Lower leg skin (tissue), 4 donors: Measurements from ENCODE around the gene POLR3B. TPM values are rescaled to one million over a fixed set of nuclear protein-coding genes. Genes with fewer than 3 reads are reported as not detected.

Experiments used
- DNase-seq, 2 donors: peaks; one replicate each; pipeline ENCODE4 v3.0.0-alpha.2; 2019; ENCODE audit warnings: low spot score in 2 of 2
- H3K4me3 ChIP-seq: fragments of 200-600 bp; sonication (generic); 2 replicates; pipeline ENCODE4 v1.5.1; 2017; ENCODE audit warnings: mild to moderate bottlenecking, low read depth; ENCODE audit not compliant: poor library complexity, severe bottlenecking
- CTCF ChIP-seq, 3 donors: fragments of 450-650 bp; IDR thresholded peaks; one replicate each; pipeline ENCODE4 v1.5.1; 2016; ENCODE audit warnings: antibody characterized with exemption in 3 of 3, mild to moderate bottlenecking in 3 of 3, moderate library complexity in 2 of 3
- POLR2A ChIP-seq, 2 donors: fragments of 450-650 bp; IDR thresholded peaks; one replicate each; pipeline ENCODE4 v1.6.1; 2016 to 2017; ENCODE audit warnings: antibody characterized with exemption in 2 of 2, mild to moderate bottlenecking in 1 of 2, moderate library complexity in 1 of 2
- WGBS, 2 donors: methylation state at CpG; one replicate each; pipeline ENCODE4 v1.1.5; 2018; 5-methylcytosine and 5-hydroxymethylcytosine counted together
- intact Hi-C: fragments of 100-400 bp; cut with DNase I; formaldehyde crosslinking; loops from one replicate; pipeline ENCODE4 v1.15.0; 2023; ENCODE audit warnings: low total_unique reads
- total RNA-seq, 4 donors: library from RNA; depleted of rRNA; stranded (reverse); fragments of >200 nt; gene quantifications; one replicate each; pipeline ENCODE4 v1.1.0, GENCODE V29; 2016

Gene POLR3B
- total RNA-seq, 4 donors from 2014 or later, result 9.4 to 12.9 (median 12.1) TPM

- no peak for DNase-seq
These were observed 25.0 kb upstream of the POLR3B start for GRCh38 chr12:106332536-106332935.

GRCh38 chr12:106333010-106333409 lies 24.5 kb upstream of the POLR3B start:
- H3K4me3 ChIP-seq, result no peak overlapping the region
- 70 to 90% methylated on average over 2 of the region's 2 CpGs for WGBS, 2 donors
- no peak for DNase-seq
- intact Hi-C loops, result no loop called here
- TF ChIP-seq POLR2A (IDR thresholded peaks at IDR 0.05) (no peak), CTCF (IDR thresholded peaks at IDR 0.05) (no peak)

More at GRCh38 chr12:106332536-106332935, 25.0 kb upstream of the POLR3B start:
- intact Hi-C loops, result no loop called here
- no peak overlapping the region for H3K4me3 ChIP-seq
- no peak for TF ChIP-seq POLR2A (IDR thresholded peaks at IDR 0.05)
- TF ChIP-seq CTCF (IDR thresholded peaks at IDR 0.05), result no peak

- no peak overlapping the region for H3K4me3 ChIP-seq
- no peak for DNase-seq
- TF ChIP-seq POLR2A (IDR thresholded peaks at IDR 0.05) (no peak), CTCF (IDR thresholded peaks at IDR 0.05) (no peak)
- intact Hi-C loops, result no loop called here
- 86 to 89% methylated on average over 2 of the region's 2 CpGs for WGBS, 2 donors
These were observed 23.8 kb upstream of the POLR3B start for GRCh38 chr12:106333756-106334155.

- intact Hi-C loops, result no loop called here
- DNase-seq, result no peak
- 61 to 63% methylated on average over 2 of the region's 2 CpGs for WGBS, 2 donors
- no peak overlapping the region for H3K4me3 ChIP-seq
- TF ChIP-seq CTCF (IDR thresholded peaks at IDR 0.05), result no peak
- no peak for TF ChIP-seq POLR2A (IDR thresholded peaks at IDR 0.05)
These were observed 16.3 kb upstream of the POLR3B start for GRCh38 chr12:106341086-106341877.

DNA sequence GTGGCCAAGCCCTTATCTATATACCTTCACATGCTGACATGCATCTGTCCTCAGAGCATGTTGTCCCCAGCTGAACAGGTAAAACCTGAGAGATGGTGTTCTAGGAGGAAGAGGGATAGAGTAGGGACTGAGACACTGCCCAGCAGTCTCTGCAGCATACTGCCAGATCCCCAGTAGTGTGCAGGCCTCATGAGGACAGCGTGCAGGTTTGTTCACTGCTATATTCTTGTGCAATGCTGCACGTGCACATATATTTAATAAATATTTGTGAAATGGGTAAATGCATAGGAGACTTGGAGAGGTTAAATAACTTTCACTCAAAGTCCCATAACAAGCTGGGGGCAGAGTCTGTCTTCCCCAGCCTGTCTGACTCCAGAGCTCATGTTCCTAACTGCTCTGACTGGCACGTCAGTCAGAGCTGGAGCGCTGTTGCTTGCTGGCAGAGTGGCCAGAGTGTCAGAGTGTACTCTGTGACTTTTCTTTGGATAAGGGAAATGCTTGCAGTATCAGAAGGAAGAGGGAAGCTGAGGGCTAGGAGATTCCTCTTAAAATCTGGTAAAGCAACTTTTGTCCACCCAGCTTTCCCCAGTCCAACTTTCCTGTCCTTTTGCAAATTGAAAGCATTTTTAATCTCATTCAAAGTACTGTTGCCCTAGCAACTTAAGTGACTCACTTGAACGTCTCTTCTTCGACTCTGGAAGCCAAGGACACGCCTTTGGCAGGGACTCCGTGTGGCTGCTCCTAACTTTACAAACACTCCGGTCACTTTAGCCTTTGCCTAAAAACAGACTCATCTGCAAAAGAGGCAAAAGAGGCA lies 14.9 kb upstream of the POLR3B start:
- DNase-seq, result peak; percentile 89 to 95
- intact Hi-C loops, result no loop called here
- no peak overlapping the region for H3K4me3 ChIP-seq
- 18 to 20% methylated on average over 9 of the region's 9 CpGs for WGBS, 2 donors
- TF ChIP-seq POLR2A (IDR thresholded peaks at IDR 0.05) (no peak), CTCF (IDR thresholded peaks at IDR 0.05) (no peak)
